CD4-positive, alpha-beta T cell treated with Interferon alpha-2 for 1 hour (primary cell): ENCODE results near the gene GRM5.
"Not testable (repeated sequence)": the region's sequence is repeated elsewhere in the genome, so short reads cannot be mapped to it uniquely, and the experiment has no call there.

Source experiments
- DNase-seq, 2 donors: peaks; one replicate each; pipeline ENCODE4 v3.0.0-alpha.2; 2020 to 2022

The GRM5 gene

DNA sequence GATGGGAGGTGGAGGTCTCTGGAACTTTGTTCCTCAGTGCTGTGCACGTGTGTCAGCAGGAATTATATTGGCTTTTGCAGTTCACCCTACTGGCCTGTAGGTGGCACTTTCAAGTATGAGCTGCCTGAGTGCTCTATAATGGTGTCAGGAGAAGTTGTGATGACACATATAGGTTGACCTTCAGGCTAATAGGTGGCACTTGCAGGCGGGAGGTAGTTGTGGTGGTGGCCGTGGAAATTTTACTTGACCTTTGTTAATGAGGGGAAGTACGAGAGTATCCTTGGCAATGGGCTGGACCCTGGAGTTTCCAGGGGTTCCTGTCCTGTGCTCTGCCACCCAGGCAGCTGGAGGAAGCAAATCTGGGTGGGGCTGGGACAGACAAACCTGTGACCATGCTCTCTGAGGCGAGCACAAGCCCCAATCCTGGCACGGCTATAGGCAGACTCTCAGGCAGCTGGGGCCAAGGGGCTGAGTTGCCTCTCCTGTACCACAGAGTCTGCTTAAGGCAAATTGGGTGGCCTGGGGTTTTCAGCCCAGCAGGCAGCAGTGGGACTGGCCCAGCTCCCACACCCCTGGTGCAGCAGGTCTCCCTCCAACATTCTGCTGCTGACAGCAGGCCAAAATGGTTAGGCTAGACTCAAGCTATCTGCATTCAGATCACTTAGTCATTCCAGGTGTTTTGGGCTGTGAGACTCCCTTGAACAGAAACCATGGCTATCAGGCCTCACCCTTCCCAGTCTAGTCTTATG, 580.7 kb downstream of the GRM5 start:
- DNase-seq = peak; percentile 27 to 54

DNA sequence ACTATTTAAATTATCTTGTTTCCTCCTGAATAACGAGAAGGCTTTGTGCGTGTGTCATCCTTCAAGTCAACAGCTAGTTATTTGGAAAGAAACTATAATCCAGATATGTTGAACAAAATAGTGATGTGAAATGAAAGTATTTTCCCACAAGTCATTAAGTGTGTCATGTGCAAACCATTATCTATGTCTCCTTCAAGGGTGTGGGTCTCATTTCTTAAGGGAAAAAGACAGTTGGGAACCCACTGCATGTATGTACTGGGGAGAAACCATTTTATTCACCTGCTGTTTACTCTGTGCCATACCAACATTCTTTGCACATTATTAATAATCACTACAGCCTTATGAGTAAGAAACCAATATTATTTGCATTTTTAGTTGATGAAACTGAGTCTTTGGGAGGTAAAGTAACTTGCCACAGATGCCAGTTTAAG, 582.9 kb downstream of the GRM5 start:
- no peak for DNase-seq

DNA sequence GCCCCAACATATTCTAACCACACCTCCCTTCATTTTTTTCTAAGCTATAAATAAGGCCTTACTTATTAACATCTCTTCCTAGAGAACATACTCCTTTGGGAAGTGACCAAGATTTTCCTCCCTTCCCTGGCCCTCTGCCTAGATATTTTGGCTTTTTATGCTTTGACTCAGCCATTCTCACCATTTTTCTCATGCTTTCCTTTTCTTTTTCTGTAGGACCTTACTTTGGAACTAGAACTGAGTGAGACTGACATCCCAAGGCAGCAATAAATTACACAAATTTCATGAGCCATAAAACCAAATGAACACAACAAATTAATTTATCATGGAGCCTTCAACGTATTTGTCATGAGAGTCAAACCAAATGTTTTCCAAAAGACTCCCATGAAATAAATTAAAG, 585.6 kb downstream of the GRM5 start:
- no peak for DNase-seq

DNA sequence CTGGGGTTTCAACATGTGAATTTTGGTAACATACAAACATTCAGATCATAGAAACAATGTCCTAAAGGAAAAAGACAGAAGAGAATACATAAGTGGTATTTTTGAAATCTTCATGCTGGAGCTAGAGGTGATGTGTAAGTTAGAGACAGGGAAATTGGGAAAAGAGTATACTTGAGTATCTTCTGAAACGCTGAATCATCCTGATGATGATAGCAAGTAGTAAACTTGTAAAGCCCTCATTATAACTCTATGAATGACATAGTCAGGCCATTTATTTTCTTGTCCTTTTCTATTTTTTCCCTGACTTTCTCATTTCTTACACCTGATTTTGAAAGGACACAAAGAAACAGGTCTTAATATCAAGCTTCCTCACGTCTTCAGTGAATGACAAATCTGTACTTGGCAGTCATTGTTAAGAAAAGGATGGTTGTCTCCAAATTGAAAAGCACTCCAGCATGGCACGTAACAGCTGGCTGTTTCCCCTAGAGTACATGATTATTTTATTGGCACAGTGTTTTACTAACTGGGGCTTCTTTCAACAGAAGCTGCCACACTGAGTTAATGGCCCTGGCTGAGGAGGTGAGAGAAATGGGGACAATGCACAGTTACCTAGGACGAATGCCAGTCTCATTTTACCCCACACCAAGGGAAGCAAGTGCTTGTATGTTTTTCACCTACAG, 587.5 kb downstream of the GRM5 start:
- DNase-seq = no peak

DNA sequence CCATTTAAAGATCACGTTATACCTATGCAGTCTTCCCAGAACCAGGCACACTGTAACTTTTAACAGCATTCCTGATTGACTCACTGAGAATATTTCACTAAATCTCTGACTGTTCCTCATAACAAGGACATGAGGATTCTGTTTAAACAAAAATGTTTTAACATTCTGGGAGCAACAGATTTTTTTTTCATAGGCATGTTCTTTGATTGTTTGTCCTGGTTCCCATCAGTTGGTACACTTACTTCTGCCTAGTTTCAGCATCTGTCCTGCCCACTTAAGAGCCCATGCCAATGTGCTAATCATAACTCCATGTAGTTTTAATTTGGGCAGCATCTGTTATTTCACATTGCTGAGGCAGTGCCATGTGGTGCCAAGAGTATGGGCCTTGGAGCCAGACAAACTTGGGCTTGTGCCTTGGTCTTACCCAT, 589.8 kb downstream of the GRM5 start:
- DNase-seq = no peak

DNA sequence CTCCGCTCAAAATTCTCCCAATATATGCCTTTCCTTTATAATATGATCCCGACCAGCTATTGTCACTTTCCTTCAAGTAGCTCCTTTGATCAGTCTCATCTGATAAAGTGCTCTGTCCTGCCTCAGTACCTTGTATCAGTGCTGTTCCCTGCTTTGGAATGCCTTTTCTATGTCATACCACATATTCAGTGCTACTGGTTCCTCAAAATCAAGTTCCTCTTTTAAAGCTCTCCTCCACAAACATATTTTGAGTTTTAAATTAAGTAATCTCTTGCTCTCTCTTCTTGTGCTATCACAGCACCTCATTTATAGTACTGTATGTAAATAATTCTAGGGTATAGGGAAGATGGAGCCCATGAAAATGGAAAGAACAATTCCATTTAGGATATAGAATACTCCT, 591.1 kb downstream of the GRM5 start:
- no peak for DNase-seq

DNA sequence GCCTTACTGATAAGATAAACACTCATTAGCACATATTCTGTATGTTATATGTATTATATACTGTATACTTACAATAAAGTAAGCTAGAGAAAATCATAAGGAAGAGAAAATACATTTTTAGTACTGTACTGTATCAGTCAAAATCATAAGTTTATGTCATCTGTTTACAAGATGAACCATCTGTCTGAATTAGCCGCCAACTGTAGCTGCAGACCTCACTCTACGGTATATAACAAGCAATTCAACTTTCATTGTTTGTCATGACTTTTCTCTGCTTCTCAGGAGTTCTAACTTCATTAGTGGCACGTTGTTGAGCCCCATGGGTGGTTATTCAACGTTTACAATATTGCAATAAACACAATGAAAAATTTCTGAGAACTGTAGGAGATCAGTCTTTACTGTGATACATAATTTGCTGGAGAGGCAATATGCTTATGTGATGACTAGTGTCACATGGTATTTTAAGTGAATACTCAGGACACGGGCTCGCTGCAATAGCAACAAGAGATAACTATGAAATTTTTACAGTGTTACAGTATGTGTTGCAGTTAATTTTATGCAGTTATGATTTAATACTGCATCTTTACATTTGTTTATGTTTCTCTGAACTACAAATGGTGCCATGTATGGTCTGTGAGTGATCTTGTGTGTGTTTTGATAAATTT, 596.1 kb downstream of the GRM5 start:
- DNase-seq = no peak

DNA sequence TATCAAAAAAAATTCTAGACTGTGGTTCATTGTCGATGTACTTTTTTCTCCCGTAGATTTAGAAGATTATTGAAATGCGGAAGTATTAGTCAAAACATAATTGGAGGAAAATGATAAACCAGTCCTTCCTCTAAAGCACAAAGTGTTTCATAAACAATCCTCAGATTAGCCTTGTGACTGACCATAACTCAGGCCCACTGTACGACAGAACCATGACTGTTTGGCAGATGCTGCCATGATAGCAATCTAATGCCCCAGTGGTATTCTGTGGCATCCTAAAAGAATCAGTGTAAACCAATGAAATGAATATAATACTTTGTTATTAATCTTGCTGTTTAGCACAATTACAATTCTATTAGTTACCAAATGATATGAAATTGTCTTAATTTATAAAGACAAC, 601.3 kb downstream of the GRM5 start:
- DNase-seq = no peak

DNA sequence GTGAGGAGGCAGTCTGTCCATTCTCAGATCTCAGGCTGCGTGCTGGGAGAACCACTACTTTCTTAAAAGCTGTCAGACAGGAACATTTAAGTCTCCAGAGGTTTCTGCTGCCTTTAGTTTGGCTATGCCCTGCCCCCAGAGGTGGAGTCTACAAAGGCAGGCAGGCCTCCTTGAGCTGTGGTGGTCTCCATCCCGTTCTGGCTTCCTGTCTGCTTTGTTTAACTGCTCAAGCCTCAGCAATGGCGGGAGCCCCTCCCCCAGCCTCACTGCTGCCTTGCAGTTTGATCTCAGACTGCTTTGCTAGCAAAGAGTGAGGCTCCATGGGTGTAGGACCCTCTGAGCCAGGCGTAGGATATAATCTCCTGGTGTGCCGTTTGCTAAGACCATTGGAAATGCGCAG, 602.5 kb downstream of the GRM5 start:
- not testable (repeated sequence) for DNase-seq

DNA sequence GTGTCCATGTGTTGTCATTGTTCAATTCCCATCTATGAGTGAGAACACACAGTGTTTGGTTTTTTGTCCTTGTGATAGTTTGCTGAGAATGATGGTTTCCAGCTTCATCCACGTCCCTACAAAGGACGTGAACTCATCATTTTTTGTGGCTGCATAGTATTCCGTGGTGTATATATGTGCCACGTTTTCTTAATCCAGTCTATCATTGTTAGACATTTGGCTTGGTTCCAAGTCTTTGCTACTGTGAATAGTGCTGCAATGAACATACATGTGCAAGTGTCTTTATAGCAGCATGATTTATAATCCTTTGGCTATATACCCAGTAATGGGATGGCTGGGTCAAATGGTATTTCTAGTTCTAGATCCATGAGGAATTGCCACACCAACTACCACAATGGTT, 607.7 kb downstream of the GRM5 start:
- not testable (repeated sequence) for DNase-seq

DNA sequence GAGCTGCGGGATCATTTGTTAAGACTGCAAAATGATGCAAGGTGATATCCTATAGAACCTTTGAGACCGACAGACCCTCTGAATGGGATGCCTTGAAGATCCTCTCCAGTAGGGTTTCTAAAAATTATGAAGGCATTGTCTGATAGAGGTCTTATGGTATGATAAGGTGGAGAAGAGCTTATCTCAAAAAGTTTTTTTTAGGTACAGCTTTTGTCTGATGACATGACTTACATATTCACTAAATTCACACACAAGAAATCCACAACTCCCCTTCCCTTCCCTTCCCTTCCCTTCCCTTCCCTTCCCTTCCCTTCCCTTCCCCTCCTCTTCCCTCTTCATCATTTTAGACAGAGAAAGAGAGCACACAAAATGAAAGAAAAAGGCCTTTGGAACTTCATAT, 609.8 kb downstream of the GRM5 start:
- DNase-seq = no peak

DNA sequence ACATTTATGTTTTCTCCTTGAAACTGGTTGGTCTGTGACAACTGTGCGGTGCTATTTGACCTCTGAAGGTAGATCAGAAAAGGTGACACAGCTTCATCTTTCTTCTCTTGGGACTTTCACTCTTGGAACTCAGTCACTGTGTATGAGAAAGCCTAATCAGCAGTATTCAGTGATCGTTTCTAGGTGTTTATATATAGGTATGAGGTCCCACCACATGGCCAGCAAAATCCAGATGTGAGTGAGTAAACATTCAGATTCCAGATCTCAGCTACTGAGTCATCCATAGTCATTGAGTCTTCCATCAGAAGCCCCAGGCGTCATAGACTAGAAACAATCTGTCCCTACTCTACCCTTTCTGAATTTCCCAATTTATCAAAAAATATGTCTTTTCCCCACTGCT, 610.9 kb downstream of the GRM5 start:
- no peak for DNase-seq
